Stimulated activated CD4-positive, alpha-beta T cell treated with anti-CD3 and anti-CD28 coated beads, Interleukin-2, amount 100 ng/mL, for 4 hours (primary cell): Measurements from ENCODE around the gene CMTM4.
"Not testable (repeated sequence)": the region's sequence is repeated elsewhere in the genome, so short reads cannot be mapped to it uniquely, and the experiment has no call there.

Experiments
- DNase-seq: peaks from one replicate; pipeline ENCODE4 v3.0.0-alpha.2; 2020; ENCODE audit warnings: low read depth

CMTM4 gene

DNA sequence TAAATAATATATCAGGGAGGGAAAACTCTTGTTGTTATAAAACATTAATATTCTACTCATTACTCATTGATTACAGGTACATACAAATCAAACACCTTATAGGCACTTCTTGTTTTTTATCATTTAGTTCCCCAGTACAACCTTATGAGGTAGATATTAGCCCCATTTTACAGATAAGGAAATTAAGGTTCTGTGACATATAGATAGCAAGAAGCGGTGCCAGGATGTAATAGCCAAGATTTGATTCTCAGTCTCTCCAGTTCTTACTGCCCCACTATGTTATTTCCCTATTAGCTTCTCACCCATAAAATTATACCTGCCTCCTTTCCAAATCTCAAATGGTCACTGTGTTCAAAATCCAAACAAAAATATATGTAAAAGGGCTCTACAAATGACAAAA, 55.2 kb downstream of the CMTM4 start:
- DNase-seq: no peak

DNA sequence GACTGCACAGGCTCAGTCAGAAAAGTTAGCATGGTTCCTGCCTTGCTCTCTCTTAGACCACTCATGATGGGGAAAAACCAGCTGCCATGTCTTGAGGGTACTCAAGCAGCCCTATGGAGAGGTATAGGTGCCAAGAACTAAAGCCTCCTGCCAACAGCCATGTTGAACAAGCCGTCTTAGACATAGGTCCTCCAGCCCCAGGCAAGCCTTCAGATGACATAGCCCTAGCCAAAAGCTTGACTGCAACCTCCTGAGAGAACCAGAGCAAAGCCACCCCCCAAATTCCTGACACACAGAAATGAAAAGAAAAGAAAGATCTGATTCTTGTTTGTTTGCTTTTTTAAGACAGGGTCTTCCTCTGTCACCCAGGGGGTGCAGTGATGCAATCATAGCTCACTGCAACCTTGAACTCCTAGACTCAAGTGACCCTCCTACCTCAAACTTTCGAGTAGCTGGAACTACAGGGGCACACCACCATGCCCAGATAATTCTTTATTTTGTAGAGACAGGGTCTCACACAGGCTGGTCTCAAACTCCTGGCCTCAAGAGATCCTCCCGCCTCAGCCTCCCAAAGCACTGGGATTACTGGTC, 55.7 kb downstream of the CMTM4 start:
- DNase-seq: no peak

- DNase-seq: no peak
These were observed 57.3 kb downstream of the CMTM4 start for GRCh38 chr16:66639091-66639885.

- DNase-seq: no peak
These were observed 58.7 kb downstream of the CMTM4 start for GRCh38 chr16:66637806-66638205.

DNA sequence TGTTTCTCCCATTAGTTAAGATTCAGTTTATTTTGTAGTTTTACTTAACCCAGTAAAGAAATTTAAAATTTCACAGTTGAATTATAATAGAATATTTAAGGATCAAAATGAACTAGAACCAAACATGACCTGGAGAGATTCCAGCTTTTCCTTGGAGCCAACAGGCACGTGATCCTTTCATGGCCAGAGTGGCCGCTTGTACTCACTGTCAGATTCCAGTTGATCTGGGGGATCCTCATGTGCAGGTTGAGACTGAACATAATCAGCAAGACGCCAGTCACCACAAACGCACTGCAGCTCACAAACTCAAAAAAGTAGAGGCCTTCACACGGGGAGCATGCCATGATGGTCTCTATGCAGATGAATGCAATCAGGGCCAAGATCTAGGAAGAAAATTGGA, 60.3 kb downstream of the CMTM4 start:
- DNase-seq: no peak

- no peak for DNase-seq
These were observed 61.1 kb downstream of the CMTM4 start for GRCh38 chr16:66635406-66635805.

GRCh38 chr16:66634527-66635196, 61.9 kb downstream of the CMTM4 start:
- no peak for DNase-seq

GRCh38 chr16:66631558-66631957, 65.0 kb downstream of the CMTM4 start:
- DNase-seq: not testable (repeated sequence)

DNA sequence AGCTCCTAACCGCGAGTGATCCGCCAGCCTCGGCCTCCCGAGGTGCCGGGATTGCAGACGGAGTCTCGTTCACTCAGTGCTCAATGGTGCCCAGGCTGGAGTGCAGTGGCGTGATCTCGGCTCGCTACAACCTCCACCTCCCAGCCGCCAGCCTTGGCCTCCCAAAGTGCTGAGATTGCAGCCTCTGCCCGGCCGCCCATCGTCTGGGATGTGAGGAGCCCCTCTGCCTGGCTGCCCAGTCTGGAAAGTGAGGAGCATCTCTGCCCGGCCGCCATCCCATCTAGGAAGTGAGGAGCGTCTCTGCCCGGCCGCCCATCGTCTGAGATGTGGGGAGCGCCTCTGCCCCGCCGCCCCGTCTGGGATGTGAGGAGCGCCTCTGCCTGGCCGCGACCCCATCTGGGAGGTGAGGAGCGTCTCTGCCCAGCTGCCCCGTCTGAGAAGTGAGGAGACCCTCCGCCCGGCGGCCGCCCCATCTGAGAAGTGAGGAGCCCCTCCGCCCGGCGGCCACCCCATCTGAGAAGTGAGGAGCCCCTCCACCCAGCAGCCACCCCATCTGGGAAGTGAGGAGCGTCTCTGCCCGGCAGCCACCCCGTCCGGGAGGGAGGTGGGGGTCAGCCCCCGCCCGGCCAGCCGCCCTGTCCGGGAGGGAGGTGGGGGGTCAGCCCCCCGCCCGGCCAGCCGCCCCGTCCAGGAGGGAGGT, 65.8 kb downstream of the CMTM4 start:
- DNase-seq: not testable (repeated sequence)

DNA sequence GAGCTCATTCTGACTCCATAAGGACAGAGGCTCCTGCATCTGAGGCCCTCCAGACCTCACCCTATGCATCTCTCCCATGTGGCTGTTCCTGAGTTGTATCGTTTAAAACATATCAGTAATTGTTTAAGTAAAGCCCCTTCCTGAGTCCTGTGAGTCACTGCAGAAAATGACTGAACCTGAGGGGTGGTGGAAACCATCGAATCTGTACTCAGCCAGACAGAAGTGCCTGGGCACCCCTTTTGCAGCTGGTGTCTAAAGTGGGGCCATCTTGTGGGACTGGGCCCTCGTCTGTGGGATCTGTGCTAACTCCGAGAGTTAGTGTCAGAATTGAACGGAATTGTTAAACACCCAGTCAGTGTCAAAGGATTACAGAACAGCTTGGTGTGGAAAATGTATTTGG, 66.7 kb downstream of the CMTM4 start:
- DNase-seq: no peak

GRCh38 chr16:66627611-66628378, 68.7 kb downstream of the CMTM4 start:
- DNase-seq: not testable (repeated sequence)

DNA sequence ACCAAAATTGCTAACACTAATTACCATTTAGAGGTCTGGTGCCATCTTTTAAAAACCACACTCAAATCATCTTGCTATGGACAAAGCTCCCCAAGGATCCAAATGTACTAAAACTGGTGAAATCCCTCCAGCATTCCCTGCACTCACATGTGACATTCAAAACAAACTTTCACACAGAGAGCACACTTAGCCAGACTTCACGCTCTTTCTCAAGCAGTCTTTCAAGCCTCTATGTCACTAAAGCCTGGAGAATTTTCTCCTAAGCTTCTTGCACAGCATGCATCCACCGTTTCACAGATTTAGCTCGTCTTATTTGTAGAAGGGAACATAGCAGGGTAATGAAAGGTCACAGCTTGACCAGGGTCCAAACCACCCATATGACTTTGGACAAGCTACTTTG, 72.8 kb downstream of the CMTM4 start:
- no peak for DNase-seq

DNA sequence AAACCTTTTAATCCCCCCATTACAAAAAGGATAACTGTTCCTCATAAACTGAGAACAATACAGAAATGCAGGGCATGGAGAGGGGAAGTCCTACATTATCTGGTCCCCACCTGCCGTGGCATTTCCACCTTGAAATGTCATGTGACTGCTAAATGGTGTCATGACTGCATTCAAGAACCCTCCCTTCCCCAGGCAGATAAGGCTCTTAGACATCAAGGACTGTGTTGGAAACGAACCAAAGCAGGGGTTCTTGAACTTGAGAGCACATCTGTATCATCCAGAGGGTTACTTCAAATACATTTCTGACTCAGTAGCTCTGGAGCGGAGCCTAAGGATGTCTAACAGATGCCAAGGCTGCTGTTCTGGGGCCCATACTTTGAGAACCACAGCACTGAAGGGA, 73.7 kb downstream of the CMTM4 start:
- no peak for DNase-seq

DNA sequence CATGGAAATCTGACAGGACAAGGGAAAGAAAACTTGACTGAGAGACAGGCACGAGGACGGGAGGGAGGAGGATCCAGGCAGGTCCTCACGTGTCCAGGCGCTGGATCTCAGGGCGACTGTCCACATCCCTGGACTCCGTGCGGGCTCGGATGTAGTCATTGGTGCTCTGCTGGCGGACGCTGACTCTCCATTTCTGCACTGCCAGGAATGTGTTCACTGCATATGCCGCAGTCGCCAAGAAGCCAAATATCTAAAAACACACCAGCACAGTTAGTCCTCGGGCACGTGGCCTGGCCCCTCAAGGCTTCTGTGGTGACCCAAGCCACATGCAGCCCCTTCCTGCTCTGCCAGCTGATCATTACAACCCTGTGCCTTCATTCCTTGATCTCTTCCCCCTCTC, 74.6 kb downstream of the CMTM4 start:
- DNase-seq: no peak

DNA sequence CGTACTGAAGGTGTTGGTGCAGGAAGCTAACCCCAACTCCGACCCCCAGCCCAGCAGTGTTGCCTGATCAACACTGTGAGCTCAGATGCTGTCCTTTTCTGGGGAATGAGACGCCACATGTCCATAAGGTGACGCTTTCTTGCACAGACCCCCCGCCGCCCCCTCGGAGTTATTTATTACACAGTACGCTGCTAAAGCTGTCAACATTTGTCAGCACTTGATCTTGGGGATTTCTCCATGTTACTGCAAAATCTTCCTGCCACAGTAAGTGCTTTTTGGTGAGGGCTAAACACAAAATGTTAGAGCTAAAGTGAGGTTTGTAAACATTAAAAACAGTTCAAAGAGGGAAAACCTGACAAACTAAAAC, 76.1 kb downstream of the CMTM4 start:
- DNase-seq: no peak

DNA sequence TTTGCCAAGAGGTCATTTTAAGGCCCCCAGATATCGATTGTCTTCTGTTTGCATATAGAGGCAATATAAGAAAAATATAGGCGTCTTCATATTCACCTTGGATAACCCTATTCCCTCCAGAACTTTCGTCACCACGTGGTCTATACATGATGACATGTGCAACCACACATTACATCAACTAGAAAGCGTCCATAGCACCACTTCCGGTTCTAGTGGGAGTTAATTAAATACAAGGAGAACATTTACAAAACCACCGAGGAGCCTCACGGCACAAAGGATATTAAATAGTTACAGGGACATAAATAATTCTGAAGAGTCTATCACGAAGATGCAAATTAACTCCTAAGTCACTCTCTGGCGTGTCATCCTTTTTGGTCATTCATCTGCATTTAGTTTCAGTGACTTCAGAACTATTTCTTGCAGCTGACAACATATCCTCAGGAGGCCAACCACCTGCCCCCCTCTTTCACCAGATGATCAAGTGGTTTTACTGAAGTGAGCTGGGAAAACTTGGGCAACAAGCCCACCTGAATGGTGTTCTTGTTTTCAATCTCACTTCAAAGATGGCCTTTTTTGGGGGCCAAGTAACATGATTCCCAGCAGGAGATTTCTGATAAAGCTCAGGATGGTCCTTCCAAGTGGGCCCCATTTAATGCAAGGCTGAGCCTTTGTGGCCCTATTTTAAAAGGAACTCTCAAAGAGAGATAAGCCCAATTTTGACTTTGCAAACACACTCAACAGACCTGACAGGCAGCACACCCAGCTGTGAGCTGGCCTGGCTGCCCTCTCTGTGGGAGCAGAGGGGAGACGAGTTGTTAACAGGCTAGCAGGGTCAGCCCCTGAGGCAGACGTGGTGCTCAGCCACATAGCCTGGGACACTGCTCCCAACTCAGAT, 76.8 kb downstream of the CMTM4 start:
- no peak for DNase-seq

GRCh38 chr16:66618588-66619375, 77.8 kb downstream of the CMTM4 start:
- no peak for DNase-seq

DNA sequence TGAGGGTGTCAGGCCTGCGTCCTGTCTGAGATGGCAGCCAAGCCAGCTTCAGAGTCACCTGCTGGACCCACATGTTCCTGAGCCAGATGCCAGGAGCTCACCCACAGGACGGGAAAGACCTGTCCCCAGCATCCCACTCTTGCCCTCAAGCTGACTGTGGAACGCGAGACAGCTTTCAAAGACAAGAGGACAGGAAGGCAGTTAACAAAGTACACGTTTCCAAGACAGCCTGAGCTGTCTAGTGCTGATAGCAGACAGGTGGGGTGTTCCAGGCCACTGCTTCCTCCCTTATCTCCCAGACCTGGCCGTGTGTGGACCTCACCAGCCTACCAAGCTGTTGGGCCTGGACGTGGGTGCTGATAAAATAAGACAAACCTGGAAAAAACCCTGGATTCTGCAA, 78.8 kb downstream of the CMTM4 start:
- DNase-seq: no peak

GRCh38 chr16:66617010-66617434, 79.5 kb downstream of the CMTM4 start:
- DNase-seq: no peak

DNA sequence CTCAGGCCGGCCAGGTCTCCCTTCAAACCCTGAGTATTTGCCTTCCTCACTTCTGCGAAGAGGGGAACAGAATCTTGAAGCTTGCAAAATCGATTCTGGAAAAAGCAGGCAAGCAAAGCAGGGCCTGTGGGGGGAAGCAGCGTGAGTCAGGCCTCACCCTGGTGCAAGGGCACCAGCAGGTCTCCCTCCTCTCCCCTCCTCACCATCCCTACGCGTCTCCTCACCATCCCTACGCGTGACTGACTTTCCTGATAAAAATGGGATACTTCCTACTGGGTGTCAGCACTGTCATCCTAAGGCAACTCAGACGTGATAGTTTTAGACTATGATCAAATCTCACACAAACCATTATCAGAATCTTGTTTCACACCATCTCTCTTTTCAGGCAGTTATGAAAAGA, 80.0 kb downstream of the CMTM4 start:
- no peak for DNase-seq
